ENCODE results near the gene ATF7IP.

GRCh38 chr12:14395074-14395778, 29.7 kb downstream of the ATF7IP start:
- TF ChIP-seq, protein P1, sequence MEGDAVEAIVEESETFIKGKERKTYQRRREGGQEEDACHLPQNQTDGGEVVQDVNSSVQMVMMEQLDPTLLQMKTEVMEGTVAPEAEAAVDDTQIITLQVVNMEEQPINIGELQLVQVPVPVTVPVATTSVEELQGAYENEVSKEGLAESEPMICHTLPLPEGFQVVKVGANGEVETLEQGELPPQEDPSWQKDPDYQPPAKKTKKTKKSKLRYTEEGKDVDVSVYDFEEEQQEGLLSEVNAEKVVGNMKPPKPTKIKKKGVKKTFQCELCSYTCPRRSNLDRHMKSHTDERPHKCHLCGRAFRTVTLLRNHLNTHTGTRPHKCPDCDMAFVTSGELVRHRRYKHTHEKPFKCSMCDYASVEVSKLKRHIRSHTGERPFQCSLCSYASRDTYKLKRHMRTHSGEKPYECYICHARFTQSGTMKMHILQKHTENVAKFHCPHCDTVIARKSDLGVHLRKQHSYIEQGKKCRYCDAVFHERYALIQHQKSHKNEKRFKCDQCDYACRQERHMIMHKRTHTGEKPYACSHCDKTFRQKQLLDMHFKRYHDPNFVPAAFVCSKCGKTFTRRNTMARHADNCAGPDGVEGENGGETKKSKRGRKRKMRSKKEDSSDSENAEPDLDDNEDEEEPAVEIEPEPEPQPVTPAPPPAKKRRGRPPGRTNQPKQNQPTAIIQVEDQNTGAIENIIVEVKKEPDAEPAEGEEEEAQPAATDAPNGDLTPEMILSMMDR (tag by site-specific recombination; IDR thresholded peaks at IDR 0.05), result no peak
- TF ChIP-seq ZBTB7A (tag by site-specific recombination; IDR thresholded peaks at IDR 0.05; ENCODE audit: low read depth) (no peak), ZNF677 (tag by site-specific recombination; IDR thresholded peaks at IDR 0.05) (no peak), YY1 (tag by site-specific recombination; IDR thresholded peaks at IDR 0.05) (no peak), SP2 (tag by site-specific recombination; IDR thresholded peaks at IDR 0.05) (no peak), TCF7L2 (IDR thresholded peaks at IDR 0.05; ENCODE audit: borderline replicate concordance, low read depth, low read length) (no peak), ZNF24 (tag by site-specific recombination; IDR thresholded peaks at IDR 0.05) (no peak), HOXA7 (CRISPR knock-in tag; IDR thresholded peaks at IDR 0.05; ENCODE audit: borderline replicate concordance) (no peak), ZNF560 (tag by site-specific recombination; IDR thresholded peaks at IDR 0.05; ENCODE audit: borderline replicate concordance) (no peak), ZBTB21 (tag by site-specific recombination; IDR thresholded peaks at IDR 0.05) (no peak), KLF1 (tag by site-specific recombination; IDR thresholded peaks at IDR 0.05) (no peak), ZNF580 (tag by site-specific recombination; IDR thresholded peaks at IDR 0.05) (no peak)
- TF ChIP-seq, protein P2, sequence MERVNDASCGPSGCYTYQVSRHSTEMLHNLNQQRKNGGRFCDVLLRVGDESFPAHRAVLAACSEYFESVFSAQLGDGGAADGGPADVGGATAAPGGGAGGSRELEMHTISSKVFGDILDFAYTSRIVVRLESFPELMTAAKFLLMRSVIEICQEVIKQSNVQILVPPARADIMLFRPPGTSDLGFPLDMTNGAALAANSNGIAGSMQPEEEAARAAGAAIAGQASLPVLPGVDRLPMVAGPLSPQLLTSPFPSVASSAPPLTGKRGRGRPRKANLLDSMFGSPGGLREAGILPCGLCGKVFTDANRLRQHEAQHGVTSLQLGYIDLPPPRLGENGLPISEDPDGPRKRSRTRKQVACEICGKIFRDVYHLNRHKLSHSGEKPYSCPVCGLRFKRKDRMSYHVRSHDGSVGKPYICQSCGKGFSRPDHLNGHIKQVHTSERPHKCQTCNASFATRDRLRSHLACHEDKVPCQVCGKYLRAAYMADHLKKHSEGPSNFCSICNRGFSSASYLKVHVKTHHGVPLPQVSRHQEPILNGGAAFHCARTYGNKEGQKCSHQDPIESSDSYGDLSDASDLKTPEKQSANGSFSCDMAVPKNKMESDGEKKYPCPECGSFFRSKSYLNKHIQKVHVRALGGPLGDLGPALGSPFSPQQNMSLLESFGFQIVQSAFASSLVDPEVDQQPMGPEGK (tag by site-specific recombination; IDR thresholded peaks at IDR 0.05), result no peak
